ENCODE data around the gene GOLGB1. TPM values are rescaled to one million over a fixed set of nuclear protein-coding genes. Genes with fewer than 3 reads are reported as not detected.
A peak's percentile ranks its signal among the peaks of the same experiment; 100 is the strongest.

The GOLGB1 gene
- total and polyA plus RNA-seq, 2 of the 4 experiments (the other 2 are of a cell fraction), result 13.3 to 30.3 TPM

DNA sequence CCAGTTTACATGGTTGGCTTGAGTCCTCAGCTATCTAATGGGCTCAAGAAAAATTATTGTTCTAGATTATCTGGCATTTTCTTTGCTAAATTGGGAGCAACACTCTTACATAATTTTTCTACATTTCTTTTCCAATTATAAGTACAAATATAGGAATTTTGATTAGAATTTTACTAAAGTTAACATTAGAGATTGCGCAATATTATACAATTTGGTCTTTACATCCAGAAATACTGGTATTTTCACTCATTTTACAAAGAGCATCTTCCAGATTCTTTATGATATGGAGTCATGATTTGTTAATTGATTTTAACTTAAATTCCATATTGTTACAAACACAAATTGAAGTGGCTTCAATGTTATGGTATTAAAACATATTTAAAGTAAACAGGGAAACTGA, 19.7 kb upstream of the GOLGB1 start:
- ATAC-seq (ENCODE audit: low read depth), result no peak
- no peak for DNase-seq
- H3K23ac ChIP-seq (ENCODE audit: low read depth, low read length), result no peak overlapping the region
- H3K9me1 ChIP-seq (ENCODE audit: insufficient read depth, low read length), result no peaks in the 10 kb centered on the region
- no peak overlapping the region for H2AK5ac ChIP-seq (ENCODE audit: low read depth, low read length)
- no peak overlapping the region for H4K5ac ChIP-seq (ENCODE audit: low read depth, low read length)
- H3K79me1 ChIP-seq (ENCODE audit: low read depth in 1 of 2, low read length in 2 of 2), result no peaks in the 10 kb centered on the region
- no peak overlapping the region for H2BK15ac ChIP-seq (ENCODE audit: low read depth, low read length)
- H2AFZ ChIP-seq (replicated peaks; ENCODE audit: low read length, poor library complexity), result no peak overlapping the region
- H3K9ac ChIP-seq (ENCODE audit: low read depth, low read length), result no peak overlapping the region
- intact Hi-C loops (cut with micrococcal nuclease), result no loop called here
- no TSS peak for BruUV-seq (replicated peaks)
- no peak overlapping the region for H3K4me3 ChIP-seq (ENCODE audit: insufficient read depth, low read depth, low read length)
- H3K14ac ChIP-seq (replicated peaks; ENCODE audit: low read depth, low read length), result no peak overlapping the region
- no peaks in the 10 kb centered on the region for H3K27me3 ChIP-seq (ENCODE audit: control insufficient read depth, insufficient read depth, low read length)
- H2BK5ac ChIP-seq (ENCODE audit: low read depth, low read length, poor library complexity, severe bottlenecking), result no peak overlapping the region
- H3K56ac ChIP-seq (ENCODE audit: extremely low read depth, insufficient read depth, low read length), result no peak overlapping the region
- H3K9me3 ChIP-seq (ENCODE audit: control insufficient read depth, insufficient read depth, low read length), result no peaks in the 10 kb centered on the region
- H2AK9ac ChIP-seq (replicated peaks; ENCODE audit: low read depth, low read length, poor library complexity), result no peak overlapping the region
- TF ChIP-seq RFX5 (IDR thresholded peaks at IDR 0.05; ENCODE audit: low read depth, low read length), result no peak
- TF ChIP-seq CEBPB (IDR thresholded peaks at IDR 0.05; ENCODE audit: low read depth, low read length), result peak; percentile 95
- no peak for TF ChIP-seq RAD21 (IDR thresholded peaks at IDR 0.05; ENCODE audit: low read length)
- no peak overlapping the region for H3K4me2 ChIP-seq (ENCODE audit: low read depth, low read length)
- dilution Hi-C loops (cut with HindIII; ENCODE audit: low sequenced_read_pairs, unreplicated experiment), result no loop called here
- H3K36me3 ChIP-seq (ENCODE audit: control insufficient read depth, insufficient read depth, low read length), result peaks cover 11% of the 10 kb centered on the region
- WGBS, 2 experiments (ENCODE audit: extremely low coverage in 2 of 2, insufficient read length in 1 of 2), result no CpG with 5 or more reads among the region's 1 CpG
- no peak overlapping the region for H4K91ac ChIP-seq (ENCODE audit: insufficient read depth, low read depth, low read length)
- H3K27ac ChIP-seq (ENCODE audit: insufficient read depth, low read length), result no peak overlapping the region
- H2BK120ac ChIP-seq (ENCODE audit: low read depth, low read length), result no peak overlapping the region
- no peak overlapping the region for H3K4ac ChIP-seq (ENCODE audit: low read depth, low read length)
- POLR2A ChIA-PET (ENCODE audit: unreplicated experiment), result no interaction called here
- H3K18ac ChIP-seq (ENCODE audit: low read depth, low read length), result no peak overlapping the region
- no peak overlapping the region for H2BK20ac ChIP-seq (ENCODE audit: low read depth, low read length)
- CTCF ChIA-PET, result no interaction called here
- H3K4me1 ChIP-seq (ENCODE audit: control insufficient read depth, insufficient read depth, low read length), result no peaks in the 10 kb centered on the region
- in situ Hi-C loops (cut with MboI; ENCODE audit: low sequenced_read_pairs), result no loop called here
- no peak overlapping the region for H4K8ac ChIP-seq (ENCODE audit: low read depth in 2 of 2, low read length in 2 of 2)
- no peaks in the 10 kb centered on the region for H4K20me1 ChIP-seq (ENCODE audit: insufficient read depth, low read length)
